Ovary (tissue), 9 donors: ENCODE measurements around the gene CDH1. TPM values are rescaled to one million over a fixed set of nuclear protein-coding genes. Genes with fewer than 3 reads are reported as not detected.

Source experiments
- DNase-seq, 5 donors: peaks; one replicate each; pipeline ENCODE4 v3.0.0-alpha.2; 2019 to 2020
- H3K27ac ChIP-seq, 2 donors: fragments of 200-600 bp; one replicate each; pipeline versions ENCODE4 v1.5.1 to v1.8.0; 2019 to 2022
- H3K27me3 ChIP-seq: fragments of 200-600 bp; one replicate; pipeline ENCODE4 v1.8.0; 2022
- H3K36me3 ChIP-seq: fragments of 200-600 bp; sonication (generic); one replicate; pipeline ENCODE4 v1.5.1; 2019
- H3K4me1 ChIP-seq: one replicate; pipeline ENCODE4 v1.8.1; 2013; ENCODE audit warnings: mild to moderate bottlenecking, moderate library complexity; ENCODE audit not compliant: insufficient read depth
- H3K4me3 ChIP-seq: fragments of 200-600 bp; sonication (generic); one replicate; pipeline ENCODE4 v1.5.1; 2017
- H3K9me3 ChIP-seq, 2 donors: fragments of 200-600 bp in 1 of 2; sonication (generic) in 1 of 2; one replicate each; pipeline versions ENCODE4 v1.5.1 to v1.8.1; 2013 to 2019; ENCODE audit warnings: mild to moderate bottlenecking in 1 of 2, moderate library complexity in 1 of 2
- EP300 ChIP-seq: sonication (generic); formaldehyde crosslinking; IDR thresholded peaks from one replicate; pipeline ENCODE4 v1.6.1; 2017; ENCODE audit warnings: antibody characterized with exemption
- POLR2A ChIP-seq: fragments of 450-650 bp; IDR thresholded peaks from one replicate; pipeline ENCODE4 v1.6.1; 2017; ENCODE audit warnings: antibody characterized with exemption, mild to moderate bottlenecking, moderate library complexity
- WGBS, 3 donors: extraction: QIAGEN DNeasy Blood & Tissue Kit in 1 of 3; methylation state at CpG; one replicate each; pipeline versions ENCODE4 v1.1.5 to v1.1.7; 2013 to 2017; 5-methylcytosine and 5-hydroxymethylcytosine counted together
- intact Hi-C, 4 donors: fragments of 100-400 bp; cut with DNase I; formaldehyde crosslinking; loops; one replicate each; pipeline versions ENCODE4 v1.11.0 to v1.15.1; 2022 to 2023
- polyA plus RNA-seq, 2 donors: library from polyadenylated mRNA; stranded (reverse); fragments of 200-250 nt in 1 of 2; fragments of 350-450 nt in 1 of 2; fragmentation: Illumina TruSeq in 1 of 2; extraction: RNeasy Lipid Tissue Mini Kit (QIAGEN cat#74804) in 1 of 2; gene quantifications; one replicate each; pipeline ENCODE4 v1.2.3, GENCODE V29; 2013 to 2014
- total RNA-seq, 7 donors: library from RNA; depleted of rRNA in 2 of 7; stranded (reverse); fragments of >200 nt in 2 of 7; fragmentation: NEBNext Ultra II Directional in 3 of 7; extraction: Animal tissue kit (Norgen Biotek cat#: 25700) in 3 of 7; gene quantifications; one replicate each; pipeline versions ENCODE4 v1.1.0 to v1.2.4, GENCODE V29; 2016 to 2023
- TF ChIP-seq, protein P1 (sequence below), 3 donors: fragments of 450-650 bp in 2 of 3; fragments of 200-600 bp in 1 of 3; IDR thresholded peaks; one replicate each; pipeline versions ENCODE4 v1.5.1 to v1.8.0; 2016 to 2022; ENCODE audit warnings: antibody characterized with exemption in 3 of 3, mild to moderate bottlenecking in 1 of 3
- donor health status: DM: no; HTN: no; CAD: no; lungs with moderate emphysema.
- donor health status: DM: no; HTN: no; CAD: no.
- donor health status: Bipolar disorder and iron deficiency.
- donor health status: DM: yes; HTN: yes; CAD: no.
- donor health status: DM: no; HTN: no; CAD: no.
- donor health status: DM: yes; HTN: yes; CAD: no.

Gene CDH1
- total and polyA plus RNA-seq, 9 donors = 1.1 to 118 (median 9.1) TPM

DNA sequence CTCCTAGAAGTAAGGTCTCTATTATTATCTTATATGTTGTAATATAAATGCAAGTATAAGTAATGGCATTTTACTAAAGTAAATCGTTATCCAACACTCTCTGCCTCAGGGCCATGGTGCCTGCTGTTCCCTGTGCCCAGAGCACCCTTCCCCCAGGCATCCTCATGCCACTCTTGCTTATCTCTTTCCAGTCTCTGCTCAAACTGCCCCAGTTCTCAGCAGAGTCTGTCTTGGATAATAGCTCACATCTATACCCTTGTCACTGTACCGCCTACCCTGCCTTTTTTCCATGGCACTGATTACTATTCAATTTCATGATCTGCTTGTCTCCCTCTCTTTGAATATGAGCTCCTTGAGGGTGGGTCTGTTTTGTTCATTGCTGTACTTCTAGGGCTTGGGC, 31.7 kb downstream of the CDH1 start:
- intact Hi-C loops = no loop called here
- 88 to 94% (median 93%) methylated on average over 2 of the region's 2 CpGs for WGBS, 3 donors

GRCh38 chr16:68770671-68771070, 33.6 kb downstream of the CDH1 start:
- H3K36me3 ChIP-seq = no peaks in the 10 kb centered on the region
- H3K27me3 ChIP-seq = no peaks in the 10 kb centered on the region
- no peaks in the 10 kb centered on the region for H3K4me1 ChIP-seq
- intact Hi-C loops = no loop called here
- no peak overlapping the region for H3K27ac ChIP-seq
- no peak for DNase-seq
- 77 to 79% (median 78%) methylated on average over 8 of the region's 8 CpGs for WGBS, 3 donors
- no peak for TF ChIP-seq POLR2A
- TF ChIP-seq, protein P1, sequence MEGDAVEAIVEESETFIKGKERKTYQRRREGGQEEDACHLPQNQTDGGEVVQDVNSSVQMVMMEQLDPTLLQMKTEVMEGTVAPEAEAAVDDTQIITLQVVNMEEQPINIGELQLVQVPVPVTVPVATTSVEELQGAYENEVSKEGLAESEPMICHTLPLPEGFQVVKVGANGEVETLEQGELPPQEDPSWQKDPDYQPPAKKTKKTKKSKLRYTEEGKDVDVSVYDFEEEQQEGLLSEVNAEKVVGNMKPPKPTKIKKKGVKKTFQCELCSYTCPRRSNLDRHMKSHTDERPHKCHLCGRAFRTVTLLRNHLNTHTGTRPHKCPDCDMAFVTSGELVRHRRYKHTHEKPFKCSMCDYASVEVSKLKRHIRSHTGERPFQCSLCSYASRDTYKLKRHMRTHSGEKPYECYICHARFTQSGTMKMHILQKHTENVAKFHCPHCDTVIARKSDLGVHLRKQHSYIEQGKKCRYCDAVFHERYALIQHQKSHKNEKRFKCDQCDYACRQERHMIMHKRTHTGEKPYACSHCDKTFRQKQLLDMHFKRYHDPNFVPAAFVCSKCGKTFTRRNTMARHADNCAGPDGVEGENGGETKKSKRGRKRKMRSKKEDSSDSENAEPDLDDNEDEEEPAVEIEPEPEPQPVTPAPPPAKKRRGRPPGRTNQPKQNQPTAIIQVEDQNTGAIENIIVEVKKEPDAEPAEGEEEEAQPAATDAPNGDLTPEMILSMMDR (IDR thresholded peaks at IDR 0.05) = no peak
- H3K4me3 ChIP-seq = no peak overlapping the region
- no peaks in the 10 kb centered on the region for H3K9me3 ChIP-seq

More for the DNA sequence above, 31.7 kb downstream of the CDH1 start:
- DNase-seq = no peak
- no peaks in the 10 kb centered on the region for H3K36me3 ChIP-seq
- no peaks in the 10 kb centered on the region for H3K4me1 ChIP-seq
- no peak overlapping the region for H3K27ac ChIP-seq
- no peaks in the 10 kb centered on the region for H3K27me3 ChIP-seq
- no peaks in the 10 kb centered on the region for H3K9me3 ChIP-seq
- H3K4me3 ChIP-seq = no peak overlapping the region
- no peak for TF ChIP-seq EP300
- TF ChIP-seq, protein P1 (IDR thresholded peaks at IDR 0.05) = no peak

DNA sequence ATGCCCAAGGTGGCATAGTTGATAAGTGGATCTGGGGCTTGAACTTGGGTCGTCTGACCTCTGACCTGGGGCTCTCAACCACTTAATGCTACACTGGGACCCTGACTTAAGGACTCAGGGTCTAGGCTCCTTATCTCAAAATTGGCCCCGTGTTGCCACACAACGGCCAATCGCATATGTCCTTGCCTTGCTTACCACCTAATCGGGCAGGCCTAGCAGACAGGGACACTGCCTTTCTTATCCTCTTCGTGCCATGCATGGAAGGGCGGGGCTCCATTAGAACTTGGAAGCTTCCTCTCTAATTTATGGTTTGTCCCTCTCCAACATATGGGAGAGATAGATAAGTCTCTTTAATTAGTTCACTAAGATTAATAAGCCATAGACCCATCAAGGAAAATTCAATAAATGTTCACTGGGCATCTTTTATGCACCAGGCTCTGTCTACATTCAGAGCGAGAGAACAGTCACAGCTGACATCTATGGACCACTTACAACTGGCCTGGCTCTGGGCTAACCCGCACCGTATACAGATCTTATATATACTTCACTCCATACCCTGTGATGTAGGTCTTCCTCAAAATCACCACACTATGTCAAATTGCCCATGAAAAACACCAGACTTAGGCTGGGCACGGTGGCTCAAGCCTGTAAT, 35.1 kb downstream of the CDH1 start:
- 89 to 91% (median 90%) methylated on average over 11 of the region's 11 CpGs for WGBS, 3 donors
- no peak for TF ChIP-seq POLR2A
- no peak for TF ChIP-seq EP300
- TF ChIP-seq, protein P1 (IDR thresholded peaks at IDR 0.05) = no peak
- intact Hi-C loops = no loop called here
- Histone ChIP-seq H3K4me3 (no peak overlapping the region), H3K27ac (no peak overlapping the region), H3K27me3 (no peaks in the 10 kb centered on the region), H3K4me1 (no peaks in the 10 kb centered on the region), H3K9me3 (no peaks in the 10 kb centered on the region), H3K36me3 (no peaks in the 10 kb centered on the region)
- no peak for DNase-seq

- Histone ChIP-seq H3K4me1 (no peaks in the 10 kb centered on the region), H3K27ac (no peak overlapping the region), H3K36me3 (no peaks in the 10 kb centered on the region), H3K27me3 (no peaks in the 10 kb centered on the region), H3K4me3 (no peak overlapping the region), H3K9me3 (no peaks in the 10 kb centered on the region)
- intact Hi-C loops = no loop called here
- TF ChIP-seq EP300 (no peak), POLR2A (no peak)
- TF ChIP-seq, protein P1 (IDR thresholded peaks at IDR 0.05) = no peak
- 88 to 96% (median 96%) methylated on average over 2 of the region's 2 CpGs for WGBS, 3 donors
- DNase-seq = no peak
These were observed 35.8 kb downstream of the CDH1 start for GRCh38 chr16:68772871-68773270.
